Choroid plexus epithelial cell (primary cell): Measurements from ENCODE around the gene ARHGEF7.

ENCODE experiments used
- DNase-seq: peaks from one replicate; pipeline ENCODE4 v3.0.0-alpha.2; 2010; ENCODE audit warnings: low read depth
- H3K4me3 ChIP-seq: 2 replicates; pipeline ENCODE4 v1.5.1; 2011; ENCODE audit warnings: low read depth, mild to moderate bottlenecking, control low read depth, low read length, moderate library complexity
- CTCF ChIP-seq: conservative IDR thresholded peaks from 2 replicates; pipeline ENCODE4 v1.5.1; 2011; ENCODE audit warnings: low read depth, mild to moderate bottlenecking, control low read depth, inconsistent platforms, low read length, moderate library complexity

Gene ARHGEF7

GRCh38 chr13:111247552-111247951, 132.4 kb downstream of the ARHGEF7 start:
- no peak for TF ChIP-seq CTCF
- H3K4me3 ChIP-seq: no peak overlapping the region
- DNase-seq: peak; percentile 50

GRCh38 chr13:111248822-111249221, 133.7 kb downstream of the ARHGEF7 start:
- H3K4me3 ChIP-seq: no peak overlapping the region
- no peak for DNase-seq
- TF ChIP-seq CTCF: no peak

- TF ChIP-seq CTCF: no peak
- no peak overlapping the region for H3K4me3 ChIP-seq
- no peak for DNase-seq
These were observed 134.7 kb downstream of the ARHGEF7 start for GRCh38 chr13:111249637-111250360.

GRCh38 chr13:111251646-111252445, 136.7 kb downstream of the ARHGEF7 start:
- H3K4me3 ChIP-seq: no peak overlapping the region
- DNase-seq: peak; percentile 16
- no peak for TF ChIP-seq CTCF

GRCh38 chr13:111252446-111253364, 137.6 kb downstream of the ARHGEF7 start:
- DNase-seq: no peak
- no peak for TF ChIP-seq CTCF

GRCh38 chr13:111253365-111253872, 138.3 kb downstream of the ARHGEF7 start:
- peak; percentile 17 for DNase-seq
- TF ChIP-seq CTCF: no peak
- H3K4me3 ChIP-seq: no peak overlapping the region

More at GRCh38 chr13:111252446-111253364, 137.6 kb downstream of the ARHGEF7 start:
- no peak overlapping the region for H3K4me3 ChIP-seq
